ENCODE results near the gene C17orf114.
"Not testable (repeated sequence)": the region's sequence is repeated elsewhere in the genome, so short reads cannot be mapped to it uniquely, and the experiment has no call there.

The C17orf114 gene

DNA sequence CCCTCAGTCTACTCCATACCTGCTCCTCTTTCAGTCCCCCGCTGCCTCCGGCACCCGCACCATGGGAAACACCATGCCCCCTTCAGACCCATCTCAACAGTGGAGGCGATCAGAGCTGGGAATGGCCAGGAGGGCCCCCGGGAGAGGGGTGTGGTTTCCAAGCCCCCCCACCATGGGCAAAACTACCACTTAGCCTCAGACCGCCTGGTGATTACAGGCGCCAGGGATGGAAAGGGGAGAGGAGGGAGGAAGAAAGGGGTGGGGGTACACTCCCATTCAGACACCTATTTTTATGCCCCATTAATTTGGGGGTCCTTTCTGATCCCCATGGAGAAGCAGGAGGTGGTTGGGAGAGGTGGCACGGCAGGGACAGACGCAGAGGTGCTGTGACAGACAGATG lies at the start of gene C17orf114:
C17orf114 (minus strand) TSS at position 101 of the 400 bp plus-strand sequence.
- DNase-seq: no peak

DNA sequence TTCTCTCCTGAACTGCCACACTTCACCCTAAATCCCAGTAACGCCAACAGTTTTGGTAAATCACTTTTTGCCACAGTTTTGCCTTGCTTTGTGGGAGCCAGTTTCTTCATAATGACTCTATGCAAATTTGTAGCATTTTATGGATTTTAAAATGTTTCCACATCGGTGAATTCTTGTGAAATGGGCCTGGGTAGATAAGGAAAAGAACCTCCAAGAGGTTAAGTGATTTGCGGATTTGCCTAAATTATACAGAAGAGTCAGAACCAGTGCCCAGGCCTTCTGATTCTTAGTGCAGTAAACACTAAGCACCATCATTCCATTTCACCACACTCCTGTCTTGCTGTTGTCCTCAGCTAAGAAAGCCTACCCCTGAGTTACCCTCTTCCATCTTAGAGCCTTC lies 49.0 kb upstream of the C17orf114 start:
- no peak for DNase-seq

DNA sequence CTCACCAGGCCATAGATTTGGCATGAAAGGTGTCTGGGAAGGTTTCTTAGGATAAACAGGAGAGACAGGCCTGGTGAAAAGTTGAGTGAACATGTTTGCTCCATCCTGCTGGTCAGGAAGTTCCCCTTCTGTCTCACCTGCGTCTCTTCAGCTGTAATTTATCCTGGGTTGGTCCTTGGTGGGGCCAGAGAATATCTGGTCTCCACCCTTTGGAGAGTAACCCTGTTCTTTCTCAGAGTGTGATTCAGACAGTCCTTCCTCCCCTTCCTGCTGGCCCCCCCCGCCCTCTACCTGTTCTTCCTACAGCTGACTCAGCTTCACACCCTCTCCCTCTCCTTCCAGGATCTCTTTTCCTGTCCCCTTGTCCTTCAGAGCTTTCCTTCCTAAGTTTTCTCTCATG lies 48.1 kb upstream of the C17orf114 start:
- no peak for DNase-seq

DNA sequence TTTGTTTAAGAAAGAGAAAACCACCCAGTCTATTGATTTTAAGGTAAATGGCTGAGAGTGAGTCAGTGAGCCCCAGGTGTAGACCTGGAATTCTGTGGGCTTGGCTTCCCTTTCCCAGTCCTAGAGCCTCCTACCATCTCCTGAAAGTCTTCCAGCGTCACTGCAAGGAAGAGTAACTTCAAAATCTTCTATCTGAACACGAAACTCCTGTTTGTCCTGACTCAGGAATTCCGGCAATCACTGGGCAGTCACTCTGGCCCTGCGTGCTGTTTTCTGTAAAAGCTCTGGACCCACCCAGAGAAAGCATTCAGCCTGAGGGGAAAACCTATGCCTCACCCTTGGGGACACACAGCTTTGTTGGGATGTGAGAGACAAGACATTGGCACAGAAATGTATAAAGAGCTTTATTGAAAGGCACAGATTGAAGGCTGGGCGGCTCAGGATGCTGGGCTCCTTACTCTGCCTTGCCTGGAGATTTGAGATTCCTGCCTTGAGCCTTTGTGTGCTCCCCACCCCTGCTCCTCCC lies 46.9 kb upstream of the C17orf114 start:
- DNase-seq: no peak

DNA sequence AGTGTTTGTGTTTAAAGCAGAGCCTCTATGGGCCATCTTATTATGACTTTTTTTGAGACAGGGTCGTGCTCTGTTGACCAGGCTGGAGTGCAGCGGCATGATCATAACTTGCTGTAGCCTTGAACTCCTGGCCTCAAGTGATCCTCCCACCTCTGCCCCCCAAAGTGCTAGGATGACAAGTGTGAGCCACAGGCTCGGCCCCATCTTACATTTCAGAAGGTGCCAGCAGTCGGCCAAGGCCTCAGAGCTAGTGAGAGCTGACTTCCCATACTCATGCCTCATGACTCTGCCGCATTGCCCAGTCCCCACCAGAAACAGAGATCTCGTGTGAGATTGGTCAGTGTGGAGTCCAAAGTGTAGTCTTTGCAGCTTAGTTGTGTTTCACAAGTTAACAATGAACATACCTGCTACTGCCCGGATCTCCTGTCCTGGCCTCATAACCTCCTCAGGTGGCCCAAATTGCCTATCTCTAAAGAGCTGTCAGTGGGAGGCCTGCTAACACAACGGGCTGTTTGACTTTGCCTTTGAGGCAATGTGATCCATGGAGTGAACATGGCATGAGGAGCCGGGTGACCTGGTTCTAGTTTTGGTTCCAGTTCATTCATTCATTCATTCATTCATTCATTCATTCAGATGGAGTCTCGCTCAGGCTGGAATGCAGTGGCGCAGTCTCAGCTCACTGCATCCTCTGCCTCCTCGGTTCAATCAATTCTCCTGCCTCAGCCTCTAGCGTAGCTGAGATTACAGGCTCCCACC lies 44.7 kb upstream of the C17orf114 start:
- DNase-seq: no peak

DNA sequence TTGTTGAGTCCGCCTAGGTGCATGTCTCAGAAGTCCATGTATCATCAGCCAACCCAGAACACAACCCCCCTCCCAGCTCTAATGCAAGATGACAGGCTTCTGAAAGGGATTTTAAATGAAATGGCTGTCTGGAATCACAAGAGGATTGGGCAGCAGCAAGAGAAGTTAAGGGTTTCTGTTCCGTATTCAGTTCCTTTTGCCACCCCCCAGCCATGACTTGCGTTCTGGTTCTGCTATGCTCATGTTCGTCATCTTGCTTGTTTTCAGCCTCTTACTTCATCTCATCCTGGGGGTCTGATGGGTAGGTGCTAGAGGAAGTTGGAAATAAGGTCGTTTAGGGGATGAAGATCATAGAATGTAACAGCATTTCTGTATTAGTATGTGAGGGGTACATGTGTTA lies 43.0 kb upstream of the C17orf114 start:
- DNase-seq: no peak

DNA sequence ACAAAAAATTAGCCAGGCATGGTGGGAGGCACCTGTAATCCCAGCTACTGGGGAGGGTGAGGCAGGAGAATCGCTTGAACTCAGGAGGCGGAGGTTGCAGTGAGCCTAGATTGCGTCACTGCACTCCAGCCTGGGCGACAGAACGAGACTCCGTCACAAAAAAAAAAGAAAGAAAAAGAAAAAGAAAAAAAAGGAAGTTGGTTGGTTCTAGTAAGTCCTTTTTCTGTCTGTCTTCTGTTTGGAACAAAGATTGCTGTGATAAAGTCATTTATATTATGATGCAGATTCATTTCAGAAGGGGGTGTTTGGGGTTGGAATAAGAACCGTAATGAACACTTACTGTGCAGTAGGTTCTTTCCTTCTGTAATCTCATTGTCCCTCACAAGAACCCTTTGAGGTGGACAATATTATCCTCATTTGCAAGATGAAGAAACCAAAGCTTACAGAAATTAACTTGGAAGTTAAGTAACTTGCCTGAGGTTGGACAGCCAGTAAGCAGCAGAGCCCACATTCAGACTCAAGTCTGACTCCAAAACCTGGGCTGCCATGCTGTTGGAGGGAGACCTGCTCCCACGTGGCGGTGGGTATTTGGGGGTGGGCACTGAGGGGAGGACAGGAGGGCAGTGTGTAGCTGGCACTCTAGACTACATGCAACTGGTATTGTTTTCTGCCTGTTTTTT lies 41.3 kb upstream of the C17orf114 start:
- DNase-seq: no peak

DNA sequence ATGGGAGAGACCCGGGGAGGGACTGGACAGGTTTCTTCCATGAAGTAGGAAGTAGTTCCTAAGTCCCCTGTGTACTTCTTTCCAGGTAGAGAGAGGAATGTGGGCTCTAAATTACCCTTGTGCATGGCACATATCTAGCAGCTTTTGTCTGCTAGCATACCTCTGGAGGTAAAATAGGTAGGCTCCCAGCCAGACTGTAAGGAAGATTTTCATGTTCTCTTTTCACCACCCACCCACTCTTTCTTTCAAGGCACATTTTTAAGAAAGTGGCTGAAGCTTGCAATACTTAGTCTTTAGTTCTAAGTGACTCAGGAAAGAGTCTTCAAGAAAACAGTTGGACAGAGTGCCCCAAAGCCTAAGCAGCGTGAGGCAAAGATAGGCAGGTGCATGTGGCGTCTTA lies 40.2 kb upstream of the C17orf114 start:
- no peak for DNase-seq

DNA sequence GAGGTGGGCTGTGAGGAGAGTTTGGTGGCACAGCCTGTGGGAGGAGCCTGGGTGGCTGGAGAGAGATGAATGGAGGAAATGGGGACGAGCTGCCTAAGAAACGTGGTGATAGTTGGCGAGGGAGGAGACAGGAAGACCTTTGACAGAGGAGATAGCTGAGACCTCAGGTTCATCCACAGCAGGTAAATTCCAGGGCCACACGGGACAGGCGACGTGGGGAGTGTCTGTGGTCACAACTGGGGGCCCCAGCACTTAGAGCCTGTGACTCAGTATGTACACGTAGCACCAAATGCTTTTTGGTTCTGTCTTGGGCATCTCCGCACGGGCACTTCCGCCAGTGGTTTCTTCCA lies 38.7 kb upstream of the C17orf114 start:
- DNase-seq: peak; percentile 22

DNA sequence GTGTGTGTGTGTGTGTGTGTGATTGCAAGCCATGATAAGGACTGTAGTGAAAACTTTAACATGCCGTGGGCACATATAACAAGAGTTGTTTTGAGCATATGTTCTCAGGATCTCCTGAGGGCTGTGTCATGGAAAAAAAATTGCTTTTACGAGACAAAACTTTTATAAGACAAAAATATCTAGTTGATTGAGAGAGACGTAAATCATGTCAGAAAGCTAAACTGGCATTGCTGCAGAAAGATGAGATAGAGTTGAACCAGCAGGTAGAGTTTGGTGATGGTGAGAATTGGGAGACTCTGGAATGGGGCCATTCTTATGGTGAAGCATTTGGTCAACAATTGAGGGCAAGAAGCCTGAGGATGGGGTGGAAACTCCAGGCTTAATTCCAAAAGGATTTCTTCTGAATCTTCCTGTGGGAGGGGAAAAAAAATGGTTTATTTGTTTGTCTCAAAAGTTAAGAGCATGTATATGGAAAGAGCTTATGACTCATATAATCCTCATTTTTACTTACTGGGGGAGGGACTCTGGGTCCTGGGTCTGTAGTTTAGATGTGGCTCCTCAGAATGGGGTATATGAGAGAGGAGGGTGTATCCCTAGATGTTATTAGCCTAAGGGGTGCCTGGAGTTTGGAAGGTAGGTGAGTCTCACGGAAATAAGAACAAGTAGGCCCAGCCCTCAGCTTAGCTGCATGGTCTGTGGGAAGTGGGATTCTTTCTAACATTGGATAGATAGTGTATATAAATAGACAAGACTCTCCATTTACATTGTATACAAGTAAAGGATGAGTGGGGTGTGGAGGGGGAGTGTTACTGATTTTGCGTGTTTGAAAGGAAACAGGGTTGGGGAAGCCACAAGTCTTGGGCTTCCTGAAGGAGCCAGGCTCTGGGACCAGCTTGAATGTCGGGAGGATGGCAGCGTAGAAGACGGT lies 38.1 kb upstream of the C17orf114 start:
- DNase-seq: no peak

DNA sequence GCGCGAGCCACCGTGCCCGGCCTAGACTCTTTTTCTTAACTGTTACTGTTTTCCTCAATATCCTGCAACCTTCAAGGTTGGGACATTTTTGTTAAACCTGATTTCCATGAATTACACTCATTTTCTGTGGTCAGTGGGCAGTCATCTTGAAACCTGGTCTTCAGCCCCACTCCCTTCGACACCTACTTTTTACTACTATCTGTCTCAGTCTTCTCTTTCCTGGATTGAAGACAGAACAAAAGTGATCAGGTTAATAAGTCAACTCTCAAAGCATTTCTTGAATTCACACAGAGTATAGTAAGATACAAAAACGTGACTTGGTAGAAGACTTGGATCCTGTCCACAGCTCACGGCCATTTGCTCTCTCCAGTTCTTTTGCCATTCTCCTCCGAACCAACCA lies 37.1 kb upstream of the C17orf114 start:
- no peak for DNase-seq

DNA sequence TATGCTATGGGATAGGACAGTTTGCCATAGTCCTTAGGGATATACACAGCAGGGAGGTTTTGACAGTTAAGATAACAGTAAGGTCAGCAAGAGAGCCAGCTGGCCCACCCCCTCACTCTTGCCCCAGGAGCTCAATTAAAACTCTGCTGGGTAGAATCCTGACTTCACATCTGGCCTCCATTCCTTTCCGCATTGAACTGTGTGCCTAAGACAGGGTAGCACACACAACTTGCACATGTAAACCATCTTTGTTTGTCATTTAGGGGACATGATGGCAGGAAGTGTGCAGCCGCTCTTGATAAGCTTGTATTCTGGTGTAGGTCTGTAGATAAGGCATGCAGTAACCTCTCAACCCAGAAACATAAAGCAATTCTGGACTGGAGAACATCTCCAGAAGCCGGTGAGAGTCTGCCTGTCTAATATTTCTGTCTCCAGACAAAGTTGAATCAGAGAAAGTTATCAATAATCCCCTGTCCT lies 36.2 kb upstream of the C17orf114 start:
- DNase-seq: no peak

DNA sequence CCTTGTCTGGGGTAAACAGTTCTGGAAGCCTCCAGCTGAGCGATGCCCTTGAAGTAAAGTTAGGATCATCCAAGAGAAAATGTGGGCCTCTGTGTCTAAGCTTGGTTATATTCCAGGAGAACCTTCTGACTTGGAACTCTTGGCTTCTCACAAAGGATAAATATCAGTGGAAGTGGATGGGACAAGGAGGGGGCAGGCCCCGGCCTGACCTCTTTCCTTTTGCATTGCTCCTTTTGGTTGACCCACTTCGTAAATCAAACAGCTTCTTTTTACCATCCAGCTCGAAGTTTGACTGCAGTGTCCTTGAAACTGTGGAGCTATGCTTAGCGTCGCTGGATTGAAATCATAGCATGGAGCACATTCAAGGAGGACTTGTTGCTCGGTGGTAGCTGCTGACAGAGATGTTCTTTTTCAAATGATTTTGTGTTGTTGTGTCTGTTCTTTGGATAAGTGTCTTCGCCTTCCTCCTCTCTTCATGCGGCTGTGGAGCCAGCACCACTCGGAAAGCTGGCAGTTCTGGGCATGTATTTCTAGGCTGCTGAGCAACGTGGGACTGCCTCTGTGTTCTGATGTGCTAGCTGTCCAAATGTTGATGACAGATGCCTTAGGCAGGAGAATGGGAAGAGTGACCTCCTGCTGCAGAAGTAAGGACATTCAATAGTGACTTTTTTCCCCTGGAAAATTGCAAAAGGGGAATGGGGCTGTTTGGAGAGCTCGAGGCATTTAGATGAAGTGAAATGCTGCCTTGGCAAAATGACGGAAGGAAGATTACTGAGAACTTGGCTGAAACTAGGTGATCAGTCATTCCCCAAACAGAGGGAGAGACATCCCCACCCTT lies 35.6 kb upstream of the C17orf114 start:
- DNase-seq: no peak

DNA sequence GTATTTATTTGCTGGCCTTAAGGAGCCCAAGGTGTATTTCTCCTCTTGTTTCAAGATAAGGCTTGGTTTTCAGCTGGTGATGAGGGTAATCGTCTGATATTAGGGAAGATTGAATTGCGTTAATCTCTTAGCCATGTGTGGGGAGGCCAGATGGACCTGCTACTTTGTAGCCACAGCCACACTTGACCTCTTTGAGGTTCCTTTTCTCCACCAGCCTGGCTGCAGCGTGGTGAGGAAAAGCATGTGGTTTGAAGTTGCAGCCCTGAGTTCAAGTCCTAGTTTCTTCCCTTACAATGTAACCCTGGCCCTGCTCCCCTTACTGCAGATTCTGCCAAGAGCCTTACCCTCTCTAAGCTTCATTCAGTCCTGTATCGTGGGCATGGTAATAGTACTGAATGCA lies 34.1 kb upstream of the C17orf114 start:
- DNase-seq: no peak

DNA sequence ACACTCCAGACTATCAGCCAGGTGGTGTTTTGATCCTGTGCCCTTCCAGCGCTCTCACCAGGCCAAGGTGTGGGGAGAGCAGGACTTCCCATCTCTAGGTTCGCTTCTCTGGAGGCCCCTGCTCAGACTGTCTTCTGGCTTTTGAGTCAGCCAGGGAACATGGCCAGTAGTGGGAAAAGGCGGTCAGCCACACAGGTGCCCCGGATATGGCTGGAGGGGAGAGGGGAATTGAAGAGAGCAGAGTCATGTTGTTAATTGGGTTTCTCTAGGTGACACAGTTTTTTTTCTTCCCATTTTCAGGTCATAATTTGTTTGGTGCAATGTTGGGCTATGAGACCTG lies 32.5 kb upstream of the C17orf114 start:
- no peak for DNase-seq

DNA sequence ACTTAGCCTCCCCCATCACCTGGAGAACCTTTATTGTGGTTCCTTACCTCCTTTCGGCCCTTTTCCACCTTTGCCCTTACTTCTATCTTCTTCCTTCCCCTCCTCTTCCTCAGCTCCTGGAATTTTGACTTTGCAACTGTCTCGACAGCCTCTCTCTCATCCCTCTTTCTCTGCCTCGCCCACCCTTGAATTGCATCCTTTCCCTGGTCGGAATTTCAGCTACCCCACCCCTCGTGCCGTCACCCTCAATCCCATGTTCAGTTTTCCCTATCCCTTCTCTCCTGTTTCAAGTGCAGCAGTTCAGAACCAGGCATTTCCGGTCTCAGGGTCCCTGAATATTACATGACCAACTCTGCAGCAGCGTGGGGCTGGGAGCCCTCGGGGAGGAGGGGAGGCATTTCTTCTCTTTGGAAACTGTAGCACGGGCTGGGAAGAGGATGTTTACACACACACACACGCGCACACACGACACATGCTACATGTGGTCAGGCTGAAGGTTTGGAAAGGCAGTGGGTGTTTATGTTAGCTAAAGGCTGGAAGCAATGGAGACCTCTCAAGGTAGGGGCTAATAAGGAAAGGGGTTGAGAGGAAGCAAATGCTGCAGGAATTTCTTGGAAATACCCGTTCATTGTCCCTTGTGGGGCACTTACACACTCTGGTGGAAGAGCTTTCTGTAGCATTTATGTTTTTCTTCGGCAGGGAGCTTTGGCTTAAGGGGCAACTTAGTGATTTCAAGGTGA lies 32.0 kb upstream of the C17orf114 start:
- no peak for DNase-seq

DNA sequence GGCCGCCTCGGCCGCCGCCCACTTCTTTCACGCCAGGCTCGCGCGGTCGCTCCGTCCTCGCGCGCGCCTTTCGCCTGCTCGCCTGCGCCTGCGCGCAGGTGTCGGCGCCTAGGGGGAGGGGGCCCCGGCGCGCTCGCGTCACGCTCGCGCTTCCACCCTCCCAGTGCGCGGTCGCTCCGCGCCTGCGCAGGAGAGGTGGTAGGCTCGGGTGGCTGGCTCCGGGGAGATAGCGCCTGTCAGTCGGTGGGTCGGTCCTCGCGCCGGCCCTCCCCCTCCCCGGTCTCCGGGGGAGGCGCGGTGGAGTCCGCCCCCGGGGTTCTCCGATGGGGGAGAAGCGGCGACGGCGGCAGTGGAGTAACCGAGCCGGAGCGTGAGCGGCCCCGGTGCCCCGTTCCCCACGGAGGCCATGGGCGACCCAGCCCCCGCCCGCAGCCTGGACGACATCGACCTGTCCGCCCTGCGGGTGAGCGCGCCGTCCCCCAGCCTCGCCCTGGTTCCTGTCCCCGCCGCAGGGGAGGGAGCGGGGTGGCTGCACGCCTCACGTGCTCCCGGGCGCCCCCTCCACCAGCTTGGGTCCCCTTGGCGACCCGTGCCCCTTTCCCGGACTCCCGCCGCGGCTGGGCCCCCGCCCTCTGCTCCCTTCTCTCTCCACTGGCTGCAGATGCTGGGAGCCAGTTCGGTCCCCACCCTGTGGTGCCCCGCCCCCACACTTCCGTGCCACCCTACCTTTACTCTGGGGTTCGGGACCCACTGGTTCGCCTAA lies 31.2 kb upstream of the C17orf114 start, which contains the start of gene MINK1:
MINK1 (plus strand) TSS at position 163 of the 763 bp plus-strand sequence; CDS start at position 407, 244 bp downstream.
- peak; percentile 95 for DNase-seq

DNA sequence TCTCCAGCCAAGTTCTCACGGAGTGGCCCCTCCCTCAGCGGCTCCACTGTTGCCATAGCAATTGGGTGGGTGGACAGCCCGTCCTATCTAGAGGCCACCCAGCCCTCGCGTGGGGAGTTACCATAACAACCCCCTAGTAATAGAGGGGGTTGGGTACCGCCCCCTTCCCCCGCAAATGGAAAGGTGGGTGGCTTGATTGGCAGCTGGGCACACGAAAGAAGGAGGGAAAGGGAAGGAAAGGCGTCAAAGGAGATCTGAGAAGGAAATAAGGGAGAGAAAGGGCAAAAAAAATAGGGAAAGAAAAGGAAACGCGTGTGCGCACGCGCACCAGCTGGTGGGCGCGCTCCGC lies 30.7 kb upstream of the C17orf114 start:
- not testable (repeated sequence) for DNase-seq

DNA sequence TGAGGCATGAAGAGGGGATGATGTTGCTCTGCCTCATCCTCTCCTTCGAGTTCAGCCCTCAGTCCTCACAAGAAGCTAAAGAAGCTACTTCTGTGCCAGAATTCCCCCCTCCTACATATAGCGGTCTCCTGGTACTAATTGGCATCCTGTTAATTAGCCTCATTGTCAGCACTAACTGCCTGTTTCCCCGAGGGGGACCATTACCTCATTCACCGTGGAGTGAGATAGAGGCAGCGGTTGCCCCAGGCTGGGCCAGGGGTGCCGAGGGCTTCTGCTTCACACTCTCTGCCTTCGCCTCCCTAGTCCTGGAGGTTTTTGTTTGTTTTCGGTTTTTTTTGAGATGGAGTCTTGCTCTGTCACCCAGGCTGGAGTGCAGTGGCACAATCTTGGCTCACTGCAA lies 25.3 kb upstream of the C17orf114 start:
- DNase-seq: no peak

DNA sequence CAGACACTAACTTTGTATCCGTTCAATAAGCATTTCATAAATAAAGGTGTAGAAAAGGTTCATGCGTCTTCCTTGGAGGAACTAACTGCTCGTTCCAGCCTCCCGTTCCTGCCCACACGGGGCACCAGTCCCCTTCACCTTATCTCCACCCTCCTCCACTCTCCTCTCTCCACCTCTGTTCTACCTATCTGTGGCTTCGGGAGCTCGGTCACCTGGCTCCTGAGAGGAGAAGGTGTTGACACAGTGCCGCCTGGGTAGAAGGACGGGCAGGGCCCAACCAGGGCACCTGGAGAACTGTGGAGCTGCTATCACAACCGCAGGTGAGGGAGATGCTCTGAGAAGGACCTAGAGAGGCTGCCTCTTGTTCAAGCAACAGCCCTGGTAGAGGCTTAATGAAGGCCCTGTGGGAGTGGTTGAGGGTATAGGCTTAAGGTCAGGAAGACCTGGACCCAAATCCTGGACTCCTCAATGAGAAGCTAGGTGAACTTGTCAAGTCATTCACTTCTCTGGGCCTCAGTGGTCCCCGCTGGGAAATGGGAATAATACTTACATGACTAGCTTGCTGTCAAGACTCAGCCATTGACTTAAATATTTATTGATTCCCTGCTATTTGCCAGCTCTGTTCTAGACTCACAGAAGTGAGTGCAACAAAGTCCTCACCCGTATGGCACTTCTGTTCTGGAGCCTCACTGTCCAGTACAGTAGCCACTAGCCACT lies 21.4 kb upstream of the C17orf114 start:
- no peak for DNase-seq

Measured in CD4-positive, alpha-beta T cell treated with Interleukin-10 for 1 hour (primary cell).